GM12878 (cell line): ENCODE measurements around the gene DZANK1. TPM values are rescaled to one million over a fixed set of nuclear protein-coding genes. Genes with fewer than 3 reads are reported as not detected.

Experiments
- ATAC-seq: fragments of 200-7000 bp; cut with Tn5 transposase; 3 replicates; pipeline ENCODE4 v1.9.1; 2020; ENCODE audit warnings: mild to moderate bottlenecking, moderate library complexity
- BruUV-seq: library from RNA; stranded (reverse); fragments of 400-500 nt; replicated peaks from 2 replicates; lab custom pipeline; 2021; lab: Mats Ljungman, UMichigan
- CTCF ChIA-PET: fragments of 300-600 bp; sonication (Branson Sonifier 250); formaldehyde crosslinking; extraction: SDS; loops from one replicate; lab custom pipeline; 2021; ENCODE audit warnings: inconsistent platforms; lab: Yijun Ruan, JAX
- POLR2A ChIA-PET: fragments of 350-600 bp; formaldehyde crosslinking; extraction: SDS; loops from one replicate; lab custom pipeline; 2021; ENCODE audit warnings: inconsistent platforms; lab: Charles Lee
- RAD21 ChIA-PET: fragments of 300-600 bp; sonication (Branson Sonifier 250); formaldehyde crosslinking; loops from one replicate; lab custom pipeline; 2023; ENCODE audit warnings: antibody characterized with exemption; ENCODE audit not compliant: unreplicated experiment; lab: Charles Lee
- SMC1A ChIA-PET: fragments of 300-600 bp; sonication (Branson Sonifier 250); formaldehyde crosslinking; loops from one replicate; lab custom pipeline; 2023; ENCODE audit not compliant: unreplicated experiment, uncharacterized antibody; lab: Charles Lee
- DNase-seq: peaks from one replicate; pipeline ENCODE4 v3.0.0-alpha.2; 2011; ENCODE audit warnings: low read depth, low spot score
- FAIRE-seq: peaks from 3 replicates; lab custom pipeline; 2011; peaks lifted over from hg19 to GRCh38; lab: Jason Lieb, UNC
- H2AFZ ChIP-seq: 2 replicates; pipeline ENCODE4 v1.6.0; 2011; ENCODE audit warnings: low read depth, low read length, control low read depth; ENCODE audit not compliant: control insufficient read depth
- H3K27ac ChIP-seq: 2 replicates; pipeline ENCODE4 v1.5.1; 2011; ENCODE audit warnings: control low read depth; ENCODE audit not compliant: control insufficient read depth, insufficient read depth
- H3K27me3 ChIP-seq, 2 experiments: replicated peaks in 1 of 2; 2 replicates each; pipeline versions ENCODE4 v1.6.0 to v1.6.1; 2011; ENCODE audit warnings: low read length in 1 of 2; ENCODE audit not compliant: control insufficient read depth in 2 of 2, insufficient read depth in 2 of 2
- H3K36me3 ChIP-seq, 2 experiments: 2 replicates each; pipeline ENCODE4 v1.5.1; 2011; ENCODE audit warnings: low read length in 1 of 2; ENCODE audit not compliant: control insufficient read depth in 2 of 2, insufficient read depth in 2 of 2
- H3K4me1 ChIP-seq: 2 replicates; pipeline ENCODE4 v1.6.1; 2011; ENCODE audit warnings: mild to moderate bottlenecking, low read length, moderate library complexity, mixed read lengths; ENCODE audit not compliant: control insufficient read depth, insufficient read depth
- H3K4me2 ChIP-seq: 2 replicates; pipeline ENCODE4 v1.6.0; 2011; ENCODE audit warnings: control low read depth; ENCODE audit not compliant: control insufficient read depth, insufficient read depth
- H3K4me3 ChIP-seq: fragments of 200-600 bp; sonication (generic); 2 replicates; pipeline ENCODE4 v1.5.1; 2016
- H3K79me2 ChIP-seq: 2 replicates; pipeline ENCODE4 v1.6.0; 2011; ENCODE audit warnings: low read length; ENCODE audit not compliant: control insufficient read depth, insufficient read depth
- H3K9ac ChIP-seq: 2 replicates; pipeline ENCODE4 v1.8.0; 2011; ENCODE audit warnings: low read length, control low read depth, mixed read lengths; ENCODE audit not compliant: control insufficient read depth, insufficient read depth
- H3K9me3 ChIP-seq: replicated peaks from 3 replicates; pipeline ENCODE4 v1.5.1; 2011; ENCODE audit warnings: mild to moderate bottlenecking, low read length; ENCODE audit not compliant: control insufficient read depth, insufficient read depth
- H4K20me1 ChIP-seq: 2 replicates; pipeline ENCODE4 v1.6.0; 2011; ENCODE audit not compliant: control insufficient read depth, insufficient read depth
- BRCA1 ChIP-seq: IDR thresholded peaks from 2 replicates; pipeline ENCODE4 v1.6.1; 2011; ENCODE audit warnings: low read depth, low read length, improper control_type of control experiment
- CEBPB ChIP-seq, 2 experiments: fragments of 150-350 bp in 1 of 2; IDR thresholded peaks; 2 replicates each; pipeline ENCODE4 v1.6.1; 2012 to 2014; ENCODE audit warnings: low read depth in 2 of 2, low read length in 2 of 2, borderline replicate concordance in 1 of 2, inconsistent platforms in 1 of 2
- EGR1 ChIP-seq, 2 experiments: IDR thresholded peaks; 1 replicate in 1 of 2; 2 replicates in 1 of 2; pipeline ENCODE4 v1.6.1; 2011 to 2012; ENCODE audit warnings: low read depth in 2 of 2, low read length in 2 of 2, borderline replicate concordance in 1 of 2, mild to moderate bottlenecking in 1 of 2, moderate library complexity in 1 of 2
- MTA3 ChIP-seq: IDR thresholded peaks from 2 replicates; pipeline ENCODE4 v1.6.1; 2012; ENCODE audit warnings: low read length, inconsistent platforms, borderline replicate concordance
- NFYB ChIP-seq: IDR thresholded peaks from 2 replicates; pipeline ENCODE4 v1.6.1; 2011; ENCODE audit warnings: low read depth, mild to moderate bottlenecking, low read length, improper control_type of control experiment, moderate library complexity; ENCODE audit not compliant: insufficient read depth
- RCOR1 ChIP-seq: conservative IDR thresholded peaks from 2 replicates; pipeline ENCODE4 v1.6.1; 2012; ENCODE audit warnings: low read depth, low read length, improper control_type of control experiment
- RELB ChIP-seq: fragments of 450-650 bp; IDR thresholded peaks from 2 replicates; pipeline ENCODE4 v1.6.1; 2017; ENCODE audit warnings: low read depth, mild to moderate bottlenecking, moderate library complexity
- STAT3 ChIP-seq: IDR thresholded peaks from 2 replicates; pipeline ENCODE4 v1.6.1; 2011; ENCODE audit warnings: low read depth, low read length, improper control_type of control experiment
- ZNF274 ChIP-seq: IDR thresholded peaks from one replicate; pipeline ENCODE4 v1.8.0; 2011; ENCODE audit not compliant: insufficient read length, insufficient read depth
- ZNF622 ChIP-seq: fragments of 450-650 bp; IDR thresholded peaks from 2 replicates; pipeline ENCODE4 v1.6.1; 2017; ENCODE audit warnings: mild to moderate bottlenecking, inconsistent platforms
- WGBS: methylation state at CpG from one replicate; pipeline ENCODE4 v1.1.6; 2016; ENCODE audit warnings: low lambda C conversion rate; ENCODE audit not compliant: insufficient replicate concordance, insufficient coverage; ENCODE audit errors: missing lambda C conversion rate; 5-methylcytosine and 5-hydroxymethylcytosine counted together
- in situ Hi-C: fragments of 300-500 bp; cut with MboI; formaldehyde crosslinking; loops from 9 replicates; pipeline ENCODE4 v1.14.3; 2018; ENCODE audit warnings: mixed read lengths
- intact Hi-C: fragments of 100-400 bp; cut with micrococcal nuclease; formaldehyde crosslinking; loops from one replicate; pipeline ENCODE4 v1.14.2; 2022; ENCODE audit not compliant: unreplicated experiment
- polyA plus RNA-seq, 11 experiments: library from polyadenylated mRNA; depleted of rRNA in 4 of 11; unstranded in 6 of 11; stranded (reverse) in 5 of 11; fragments of >200 nt; fragmentation: Nextera tagmentation in 4 of 11; fragmentation: Illumina TruSeq in 1 of 11; extraction: Ambion mirVana in 4 of 11; extraction: Trizol in 1 of 11; gene quantifications; 1 replicate in 1 of 11; 2 replicates in 10 of 11; pipeline versions ENCODE4 v1.2.1 to v1.2.3, GENCODE V29; 2011 to 2016; ENCODE audit warnings: inconsistent platforms in 2 of 11, missing spikeins in 2 of 11, low read depth in 1 of 11
- total RNA-seq, 4 experiments: library from RNA; depleted of rRNA in 3 of 4; stranded (reverse); fragments of >200 nt in 3 of 4; fragmentation: Illumina TruSeq in 1 of 4; extraction: Trizol in 1 of 4; gene quantifications; 2 replicates each; pipeline versions ENCODE4 v1.2.1 to v1.2.3, GENCODE V29; 2013 to 2021
- TF ChIP-seq, protein P1 (sequence below): fragments of 450-650 bp; conservative IDR thresholded peaks from 2 replicates; pipeline ENCODE4 v1.6.1; 2017; ENCODE audit warnings: mild to moderate bottlenecking, moderate library complexity

Gene DZANK1
- total and polyA plus RNA-seq, 10 of the 15 experiments (the other 5 are each of a cell fraction or from before 2014, with no cell fraction given) = 3.6 to 12.6 (median 6.5) TPM

GRCh38 chr20:18361678-18362077, 105.2 kb downstream of the DZANK1 start:
- no peak for ATAC-seq
- ChIA-PET RAD21 (no interaction called here), CTCF (interaction anchor here (0.7 kb wide), 1 partner anchor 427 kb away, joined by 3 read pairs; no protein-coding TSS in a partner anchor), POLR2A (no interaction called here), SMC1A (no interaction called here)
- WGBS = 38% methylated on average over 1 of the region's 1 CpG
- FAIRE-seq = no peak
- Histone ChIP-seq H3K4me1 (no peaks in the 10 kb centered on the region), H3K4me3 (no peak overlapping the region), H3K9me3 (no peaks in the 10 kb centered on the region), H3K4me2 (no peak overlapping the region), H2AFZ (no peak overlapping the region), H4K20me1 (no peaks in the 10 kb centered on the region), H3K9ac (no peak overlapping the region), H3K36me3 (no peaks in the 10 kb centered on the region), H3K27me3 (no peaks in the 10 kb centered on the region; a peak in 1 of 4 replicates), H3K79me2 (no peaks in the 10 kb centered on the region), H3K27ac (no peak overlapping the region)
- TF ChIP-seq STAT3 = no peak
- TF ChIP-seq ZNF622 = no peak
- TF ChIP-seq ZNF274 = no peak
- TF ChIP-seq BRCA1 = no peak
- TF ChIP-seq CEBPB (IDR thresholded peaks at IDR 0.05; ENCODE audit: borderline replicate concordance in 1 of 2, low read depth in 2 of 2, low read length in 2 of 2) = no peak
- no peak for TF ChIP-seq RELB
- TF ChIP-seq RCOR1 = no peak
- TF ChIP-seq MTA3 = no peak
- TF ChIP-seq EGR1 (IDR thresholded peaks at IDR 0.05; ENCODE audit: borderline replicate concordance in 1 of 2, low read depth in 2 of 2, low read length in 2 of 2) = no peak
- TF ChIP-seq, protein P1, sequence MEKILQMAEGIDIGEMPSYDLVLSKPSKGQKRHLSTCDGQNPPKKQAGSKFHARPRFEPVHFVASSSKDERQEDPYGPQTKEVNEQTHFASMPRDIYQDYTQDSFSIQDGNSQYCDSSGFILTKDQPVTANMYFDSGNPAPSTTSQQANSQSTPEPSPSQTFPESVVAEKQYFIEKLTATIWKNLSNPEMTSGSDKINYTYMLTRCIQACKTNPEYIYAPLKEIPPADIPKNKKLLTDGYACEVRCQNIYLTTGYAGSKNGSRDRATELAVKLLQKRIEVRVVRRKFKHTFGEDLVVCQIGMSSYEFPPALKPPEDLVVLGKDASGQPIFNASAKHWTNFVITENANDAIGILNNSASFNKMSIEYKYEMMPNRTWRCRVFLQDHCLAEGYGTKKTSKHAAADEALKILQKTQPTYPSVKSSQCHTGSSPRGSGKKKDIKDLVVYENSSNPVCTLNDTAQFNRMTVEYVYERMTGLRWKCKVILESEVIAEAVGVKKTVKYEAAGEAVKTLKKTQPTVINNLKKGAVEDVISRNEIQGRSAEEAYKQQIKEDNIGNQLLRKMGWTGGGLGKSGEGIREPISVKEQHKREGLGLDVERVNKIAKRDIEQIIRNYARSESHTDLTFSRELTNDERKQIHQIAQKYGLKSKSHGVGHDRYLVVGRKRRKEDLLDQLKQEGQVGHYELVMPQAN = no peak
- TF ChIP-seq NFYB = no peak
- in situ Hi-C loops (no loop called here), intact Hi-C loops (no loop called here)
- no peak for DNase-seq
- BruUV-seq = no TSS peak
